ENCODE measurements around the gene THADA. TPM values are rescaled to one million over a fixed set of nuclear protein-coding genes. Genes with fewer than 3 reads are reported as not detected.
A peak's percentile ranks its signal among the peaks of the same experiment; 100 is the strongest.
"Not testable (repeated sequence)": the region's sequence is repeated elsewhere in the genome, so short reads cannot be mapped to it uniquely, and the experiment has no call there.

Gene THADA
- total RNA-seq, 4 donors from 2014 or later = 49.9 to 90.2 (median 65.2) TPM

GRCh38 chr2:43551990-43552389, 43.8 kb downstream of the THADA start:
- H3K36me3 ChIP-seq = peaks cover 22 to 29% of the 10 kb centered on the region in 2 donors
- no peaks in the 10 kb centered on the region for H3K27me3 ChIP-seq
- no peak for TF ChIP-seq POLR2A (IDR thresholded peaks at IDR 0.05)
- TF ChIP-seq CTCF (IDR thresholded peaks at IDR 0.05) = no peak
- DNase-seq = no peak
- H3K4me1 ChIP-seq = no peaks in the 10 kb centered on the region
- H3K9me3 ChIP-seq = no peaks in the 10 kb centered on the region
- 96 to 98% methylated on average over 2 of the region's 2 CpGs for WGBS, 2 donors
- no peak overlapping the region for H3K4me3 ChIP-seq (replicated peaks in 1 of 3)
- H3K27ac ChIP-seq = no peak overlapping the region
- intact Hi-C loops (cut with DNase I) = no loop called here

- intact Hi-C loops (cut with DNase I); H3K4me3 ChIP-seq (replicated peaks in 1 of 3); H3K9me3 ChIP-seq; DNase-seq; H3K27ac ChIP-seq; H3K4me1 ChIP-seq; H3K27me3 ChIP-seq: not testable (repeated sequence)
- peaks cover 15 to 23% of the 10 kb centered on the region in 2 donors for H3K36me3 ChIP-seq
- 87 to 95% methylated on average over 3 to 10 of the region's 14 CpGs for WGBS, 2 donors
Observed at GRCh38 chr2:43548381-43548780, 47.5 kb downstream of the THADA start.

- WGBS, 2 donors = 25 to 26% methylated on average over 3 of the region's 3 CpGs
Observed at GRCh38 chr2:43542285-43542933, 53.4 kb downstream of the THADA start.

GRCh38 chr2:43541165-43541564, 54.7 kb downstream of the THADA start:
- H3K4me1 ChIP-seq = no peaks in the 10 kb centered on the region
- 85 to 87% methylated on average over 6 of the region's 6 CpGs for WGBS, 2 donors
- no peaks in the 10 kb centered on the region for H3K36me3 ChIP-seq
- no peak for TF ChIP-seq POLR2A (IDR thresholded peaks at IDR 0.05)
- TF ChIP-seq CTCF (IDR thresholded peaks at IDR 0.05) = no peak
- H3K27ac ChIP-seq = no peak overlapping the region
- no peak for DNase-seq
- no peaks in the 10 kb centered on the region for H3K27me3 ChIP-seq
- no peak overlapping the region for H3K4me3 ChIP-seq (replicated peaks in 1 of 3)
- intact Hi-C loops (cut with DNase I) = no loop called here
- no peaks in the 10 kb centered on the region for H3K9me3 ChIP-seq

More at GRCh38 chr2:43542285-43542933, 53.4 kb downstream of the THADA start:
- intact Hi-C loops (cut with DNase I) = no loop called here
- Histone ChIP-seq H3K4me3 (replicated peaks in 1 of 3) (no peak overlapping the region), H3K36me3 (no peaks in the 10 kb centered on the region), H3K27me3 (no peaks in the 10 kb centered on the region), H3K27ac (no peak overlapping the region), H3K4me1 (no peaks in the 10 kb centered on the region), H3K9me3 (no peaks in the 10 kb centered on the region)
- TF ChIP-seq POLR2A (IDR thresholded peaks at IDR 0.05) (no peak), CTCF (IDR thresholded peaks at IDR 0.05) (peak; percentile 18 to 80 (median 54))
- DNase-seq = no peak

- intact Hi-C loops (cut with DNase I) = no loop called here
Observed at GRCh38 chr2:43540021-43540779, 55.6 kb downstream of the THADA start.

More at GRCh38 chr2:43540021-43540779, 55.6 kb downstream of the THADA start:
- H3K4me1 ChIP-seq = no peaks in the 10 kb centered on the region
- WGBS, 2 donors = 76 to 91% methylated on average over 4 of the region's 4 CpGs
- H3K27me3 ChIP-seq = no peaks in the 10 kb centered on the region
- peak overlapping the region in 2 of 3 donors; percentile 24 to 40 for H3K27ac ChIP-seq
- peak; percentile 2 to 30 for DNase-seq
- H3K4me3 ChIP-seq (replicated peaks in 1 of 3) = no peak overlapping the region
- TF ChIP-seq CTCF (IDR thresholded peaks at IDR 0.05) (no peak), POLR2A (IDR thresholded peaks at IDR 0.05) (no peak)
- H3K36me3 ChIP-seq = no peaks in the 10 kb centered on the region
- H3K9me3 ChIP-seq = no peaks in the 10 kb centered on the region

Data from thyroid gland (tissue), 4 donors.